Adrenal gland (tissue), 5 donors: ENCODE measurements around the gene GATAD2B.

Experiments used
- POLR2A ChIP-seq, 2 donors: fragments of 450-650 bp; IDR thresholded peaks; one replicate each; pipeline ENCODE4 v1.6.1; 2017; ENCODE audit warnings: antibody characterized with exemption in 2 of 2, mild to moderate bottlenecking in 2 of 2, moderate library complexity in 1 of 2
- TF ChIP-seq, protein P1 (sequence below), 6 experiments: fragments of 450-650 bp in 4 of 6; fragments of 200-600 bp in 2 of 6; sonication (generic) in 1 of 6; IDR thresholded peaks; 1 replicate in 5 of 6; 2 replicates in 1 of 6; pipeline versions ENCODE4 v1.5.1 to v1.8.0; 2016 to 2021; ENCODE audit warnings: antibody characterized with exemption in 6 of 6, mild to moderate bottlenecking in 2 of 6, moderate library complexity in 1 of 6
- donor health status: DM: no; HTN: no; CAD: no.

DNA sequence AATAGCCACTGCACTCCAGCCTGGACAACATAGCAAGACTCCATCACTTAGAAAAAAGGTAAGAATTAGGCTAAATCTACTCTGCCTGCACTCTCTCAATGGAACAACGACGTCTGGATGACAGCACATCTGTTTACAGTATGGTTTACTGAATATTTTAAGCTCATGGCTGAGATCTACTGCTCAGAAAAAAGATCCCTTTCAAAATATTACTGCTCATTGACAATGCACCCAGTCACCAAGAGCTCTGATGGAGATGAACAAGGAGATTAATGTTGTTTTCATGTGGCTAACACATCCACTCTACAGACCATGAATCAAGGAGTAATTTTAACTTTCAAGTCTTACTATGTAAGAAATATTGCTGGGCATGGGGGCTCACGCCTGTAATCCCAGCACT is 89.6 kb downstream of the GATAD2B start:
- no peak for TF ChIP-seq POLR2A (IDR thresholded peaks at IDR 0.05)
- TF ChIP-seq, protein P1, sequence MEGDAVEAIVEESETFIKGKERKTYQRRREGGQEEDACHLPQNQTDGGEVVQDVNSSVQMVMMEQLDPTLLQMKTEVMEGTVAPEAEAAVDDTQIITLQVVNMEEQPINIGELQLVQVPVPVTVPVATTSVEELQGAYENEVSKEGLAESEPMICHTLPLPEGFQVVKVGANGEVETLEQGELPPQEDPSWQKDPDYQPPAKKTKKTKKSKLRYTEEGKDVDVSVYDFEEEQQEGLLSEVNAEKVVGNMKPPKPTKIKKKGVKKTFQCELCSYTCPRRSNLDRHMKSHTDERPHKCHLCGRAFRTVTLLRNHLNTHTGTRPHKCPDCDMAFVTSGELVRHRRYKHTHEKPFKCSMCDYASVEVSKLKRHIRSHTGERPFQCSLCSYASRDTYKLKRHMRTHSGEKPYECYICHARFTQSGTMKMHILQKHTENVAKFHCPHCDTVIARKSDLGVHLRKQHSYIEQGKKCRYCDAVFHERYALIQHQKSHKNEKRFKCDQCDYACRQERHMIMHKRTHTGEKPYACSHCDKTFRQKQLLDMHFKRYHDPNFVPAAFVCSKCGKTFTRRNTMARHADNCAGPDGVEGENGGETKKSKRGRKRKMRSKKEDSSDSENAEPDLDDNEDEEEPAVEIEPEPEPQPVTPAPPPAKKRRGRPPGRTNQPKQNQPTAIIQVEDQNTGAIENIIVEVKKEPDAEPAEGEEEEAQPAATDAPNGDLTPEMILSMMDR (IDR thresholded peaks at IDR 0.05) = no peak
